HG02884 (cell line): ENCODE measurements around the gene HSD11B1L.

Experiments
- ATAC-seq: cut with Tn5 transposase; IDR thresholded peaks from one replicate; pipeline ENCODE4 v1.9.1; 2021; ENCODE audit warnings: mild to moderate bottlenecking, moderate library complexity; ENCODE audit not compliant: unreplicated experiment

HSD11B1L gene

GRCh38 chr19:5666921-5667610 is 13.8 kb upstream of the HSD11B1L start:
- ATAC-seq, result no peak

GRCh38 chr19:5667751-5668271 is 13.0 kb upstream of the HSD11B1L start:
- no peak for ATAC-seq

GRCh38 chr19:5669212-5669611 is 11.6 kb upstream of the HSD11B1L start:
- ATAC-seq, result no peak

DNA sequence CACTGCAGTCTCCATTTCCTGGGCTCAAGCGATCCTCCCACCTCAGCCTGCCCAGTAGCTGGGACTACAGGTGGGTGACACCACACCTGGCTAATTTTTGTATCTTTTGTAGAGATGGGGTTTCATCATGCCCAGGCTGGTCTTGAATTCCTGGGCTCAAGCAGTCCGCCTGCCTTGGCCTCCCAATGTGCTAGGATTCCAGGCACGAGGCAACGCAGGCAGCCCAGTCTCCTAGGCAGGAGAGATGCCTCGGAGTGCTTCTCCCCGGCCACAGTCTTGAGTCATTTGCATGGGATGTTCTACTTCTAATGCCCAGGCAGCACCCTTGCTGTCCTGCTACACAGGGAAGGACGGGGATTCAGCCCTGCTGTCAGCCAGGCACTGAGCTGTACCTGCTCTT is 9.2 kb upstream of the HSD11B1L start:
- ATAC-seq, result no peak

- no peak for ATAC-seq
Measured at GRCh38 chr19:5672708-5673459, 7.9 kb upstream of the HSD11B1L start.

GRCh38 chr19:5673752-5674151 is 7.1 kb upstream of the HSD11B1L start:
- no peak for ATAC-seq

DNA sequence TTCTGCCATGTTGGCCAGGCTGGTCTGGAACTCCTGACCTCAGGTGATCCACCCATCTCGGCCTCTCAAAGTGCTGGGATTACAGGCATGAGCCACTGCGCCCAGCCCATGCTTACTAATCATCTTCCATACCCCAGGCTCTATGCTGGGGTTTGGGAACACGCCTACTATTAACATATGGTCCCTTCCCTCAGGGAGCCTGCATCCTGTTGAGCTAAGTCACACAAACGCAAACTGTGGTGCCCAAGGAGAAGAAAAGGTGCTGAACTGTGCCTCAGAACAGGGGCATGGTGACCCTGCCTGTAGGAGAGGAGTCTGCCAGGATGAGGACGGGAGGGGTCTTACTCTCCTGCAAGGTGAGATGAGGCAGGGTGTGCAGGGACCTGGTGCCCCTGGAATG is 6.1 kb upstream of the HSD11B1L start:
- no peak for ATAC-seq

DNA sequence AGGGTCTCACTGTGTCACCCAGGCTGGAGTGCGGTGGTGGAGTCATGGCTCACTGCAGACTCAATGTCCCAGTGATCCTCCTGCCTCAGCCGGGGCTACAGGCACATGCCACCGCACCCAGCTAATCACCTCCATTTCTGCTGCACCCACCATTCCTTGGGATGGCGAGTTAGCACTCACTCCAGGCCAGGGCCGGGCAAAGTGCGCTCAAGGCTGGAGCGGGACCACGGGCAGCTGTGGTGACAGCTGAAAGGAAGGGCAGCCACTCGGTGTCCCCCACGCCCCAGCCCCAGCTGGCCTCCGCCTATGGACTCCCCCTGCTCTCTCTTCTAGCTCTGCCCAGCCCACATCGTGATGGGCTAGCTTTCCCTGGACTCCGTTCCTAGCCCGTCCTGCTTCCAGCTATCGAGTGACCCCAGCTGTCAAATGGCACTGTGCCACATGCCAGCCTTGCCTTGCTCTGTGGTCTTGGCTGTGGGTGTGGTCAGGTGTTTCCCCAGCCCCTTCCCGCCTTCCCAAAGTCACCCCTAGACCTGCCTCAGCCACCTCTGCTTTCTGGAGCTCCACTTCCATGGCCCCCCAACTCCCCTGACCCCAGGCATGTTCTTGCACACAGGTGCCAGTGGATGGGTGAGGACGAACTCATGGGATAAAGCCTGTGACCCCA is 4.6 kb upstream of the HSD11B1L start:
- ATAC-seq, result no peak

DNA sequence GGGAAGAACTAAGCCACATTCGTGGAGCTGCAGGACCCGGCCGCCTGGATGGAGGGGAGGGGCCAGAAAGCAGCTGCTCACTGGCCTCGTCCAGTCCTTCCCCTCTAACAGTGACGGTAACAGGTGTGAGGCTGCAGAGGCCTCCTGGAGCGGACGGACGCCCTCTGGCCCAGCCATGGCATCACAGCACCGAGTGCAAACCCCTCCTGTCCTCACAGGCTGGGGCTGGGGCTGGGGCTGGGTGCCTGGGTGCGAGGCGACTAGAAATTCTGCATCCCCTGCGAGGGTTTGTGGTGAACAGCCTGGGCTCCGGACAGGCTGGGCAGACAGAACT is 4.1 kb upstream of the HSD11B1L start:
- ATAC-seq, result no peak

GRCh38 chr19:5677136-5677535 is 3.7 kb upstream of the HSD11B1L start:
- ATAC-seq, result no peak

- no peak for ATAC-seq
Measured at GRCh38 chr19:5677580-5677979, 3.2 kb upstream of the HSD11B1L start.

DNA sequence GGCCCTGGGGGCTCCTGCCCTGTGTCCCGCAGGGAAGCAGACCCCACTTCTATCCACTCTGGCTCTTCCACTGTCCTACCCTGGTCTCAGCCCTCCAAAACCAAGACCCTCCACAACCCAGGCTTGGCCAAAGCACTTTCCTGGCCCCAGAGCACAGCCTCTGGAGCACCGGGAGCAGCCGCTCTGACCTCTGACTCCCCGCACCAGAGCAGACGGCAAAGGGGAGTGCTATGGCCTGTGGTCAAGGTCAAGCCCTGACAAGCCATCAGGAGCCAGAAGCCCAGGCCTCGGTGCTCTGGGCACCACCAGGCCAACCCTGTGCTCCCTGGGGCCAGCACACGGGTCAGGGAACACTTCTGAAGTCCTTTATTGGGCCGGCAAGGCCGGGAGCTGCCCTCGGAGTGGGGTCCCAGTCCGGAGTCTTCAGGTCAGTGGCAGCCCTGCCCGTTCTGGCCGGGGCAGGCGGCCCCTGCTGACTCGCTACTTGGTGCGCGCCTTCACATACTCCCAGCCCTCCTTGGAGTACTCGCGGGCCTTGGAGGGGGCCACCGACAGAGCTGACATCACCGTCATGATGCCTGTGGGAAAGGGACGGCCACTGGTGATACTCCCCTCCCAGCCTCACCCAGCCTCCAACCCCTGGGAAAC is 2.6 kb upstream of the HSD11B1L start:
- ATAC-seq, result no peak

DNA sequence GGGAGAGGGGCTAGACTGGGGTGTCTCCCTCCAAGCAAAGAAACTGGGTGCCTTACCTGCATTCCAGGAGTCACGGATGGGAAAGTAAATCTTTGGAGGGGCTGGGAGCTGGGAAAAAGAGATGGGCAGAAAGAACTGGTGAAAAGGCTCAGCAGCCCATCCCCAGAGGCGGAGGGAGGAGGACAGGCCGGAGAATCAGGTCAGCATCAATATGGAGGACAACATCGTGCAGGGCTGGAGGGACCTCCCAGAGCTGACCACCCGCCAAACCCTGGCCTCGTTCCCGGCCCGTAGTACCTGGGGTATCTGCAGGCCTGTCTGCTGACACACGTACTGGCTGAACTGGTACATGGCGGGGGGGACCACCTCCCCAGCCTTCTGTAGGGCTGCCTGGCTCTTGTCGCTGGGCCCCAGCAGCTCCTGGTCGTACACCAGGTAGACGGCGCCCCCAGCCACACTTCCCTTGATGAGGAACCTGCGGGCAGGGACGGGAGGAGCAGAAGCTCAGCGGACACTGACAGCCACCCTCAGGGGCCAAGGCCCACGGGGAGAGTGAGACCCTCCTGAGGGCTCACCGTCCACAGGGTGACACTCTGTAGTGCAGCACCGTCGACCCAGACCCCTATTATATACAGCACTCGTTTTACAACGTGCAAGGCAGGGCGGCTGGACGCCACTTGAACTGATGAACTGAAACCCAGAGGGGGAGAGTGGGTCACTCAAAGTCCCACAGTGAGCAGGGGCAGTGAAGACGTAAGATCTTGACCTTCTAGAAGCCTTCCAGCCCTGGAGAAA is 1.3 kb upstream of the HSD11B1L start:
- ATAC-seq, result no peak

- ATAC-seq, result no peak
Measured at GRCh38 chr19:5680084-5680436, 767 bp upstream of the HSD11B1L start.

DNA sequence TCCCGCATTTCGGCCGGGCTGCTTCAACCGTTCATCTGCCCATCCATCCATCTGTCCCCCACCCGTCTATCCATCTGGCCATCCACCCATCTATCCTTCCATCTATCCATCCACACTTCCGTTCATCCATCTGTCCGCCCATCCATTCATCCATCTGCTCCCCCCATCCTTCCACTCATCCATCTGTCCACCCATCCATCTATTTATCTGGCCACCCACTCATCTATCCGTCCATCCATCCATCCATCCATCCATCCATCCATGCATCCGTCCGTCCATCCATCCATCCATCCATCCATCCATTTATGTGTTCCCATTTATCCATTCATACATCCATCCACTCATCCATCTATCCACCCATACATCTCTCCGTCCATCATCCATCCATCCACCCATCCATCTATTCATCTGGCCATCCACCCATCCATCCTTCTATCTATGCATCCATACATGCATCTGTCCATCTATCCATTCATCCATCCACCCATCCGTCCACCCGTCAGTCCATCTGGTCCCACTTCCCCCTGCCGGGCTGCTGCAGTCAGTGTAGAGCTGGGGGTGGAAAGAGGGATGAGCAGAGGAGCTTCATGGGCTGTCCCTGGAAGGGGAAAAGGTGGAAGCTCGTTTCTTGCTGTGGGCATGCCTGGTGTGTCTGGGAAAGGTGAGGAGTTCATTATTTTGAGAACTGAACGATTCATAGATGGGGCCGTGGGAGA is 722 bp downstream of the HSD11B1L start:
- ATAC-seq, result no peak

- no peak for ATAC-seq
Measured at GRCh38 chr19:5682107-5682482, 1.3 kb downstream of the HSD11B1L start.

DNA sequence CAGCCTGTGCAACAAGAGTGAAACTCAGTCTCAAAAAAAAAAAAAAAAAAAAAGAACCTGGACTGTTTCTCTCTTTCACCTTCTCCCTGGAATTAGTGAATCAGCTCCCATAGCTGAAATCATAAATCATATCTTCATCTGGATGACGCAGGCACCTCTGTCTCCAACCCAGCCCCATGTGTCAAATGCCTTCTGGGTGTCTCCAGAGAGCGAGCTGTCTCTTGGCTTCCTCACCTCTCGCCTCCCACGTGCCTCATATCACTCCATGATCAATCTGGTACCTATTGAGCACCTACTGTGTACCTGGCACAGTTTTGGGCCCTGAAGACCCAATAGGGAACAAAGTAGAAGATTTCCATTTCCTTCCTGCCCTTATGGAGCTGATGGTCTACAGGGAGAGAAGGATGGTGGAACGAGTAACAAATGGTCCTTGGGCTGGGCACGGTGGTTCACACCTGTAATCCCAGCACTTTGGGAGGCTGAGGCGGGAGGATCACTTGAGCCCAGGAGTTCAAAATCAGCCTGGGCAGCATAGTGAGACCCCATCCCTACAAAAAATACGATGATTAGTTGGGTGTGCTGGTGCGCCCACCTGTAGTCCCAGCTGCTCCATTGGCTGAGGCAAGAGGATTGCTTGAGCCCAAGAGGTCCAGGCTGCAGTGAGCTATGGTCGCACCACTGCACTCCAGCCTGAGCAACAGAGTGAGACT is 2.5 kb downstream of the HSD11B1L start:
- no peak for ATAC-seq

- no peak for ATAC-seq
Measured at GRCh38 chr19:5684694-5685430, 4.0 kb downstream of the HSD11B1L start.

DNA sequence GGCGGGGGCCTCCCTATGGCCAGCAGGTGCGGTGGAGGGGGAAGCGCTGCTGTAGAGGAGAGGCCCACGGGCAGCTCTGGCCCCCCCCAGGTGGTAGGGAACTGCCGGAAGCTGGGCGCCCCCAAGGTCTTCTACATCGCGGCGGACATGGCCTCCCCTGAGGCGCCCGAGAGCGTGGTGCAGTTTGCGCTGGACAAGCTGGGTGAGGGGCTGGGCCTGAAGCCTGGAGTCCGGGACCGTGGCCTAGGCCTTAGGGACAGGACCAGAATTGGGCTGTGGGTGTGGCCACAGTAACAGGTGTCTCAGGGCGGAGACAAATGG is 5.5 kb downstream of the HSD11B1L start:
- ATAC-seq, result no peak
